HG03378 (cell line): ENCODE data around the gene CTNNBL1.
"Not testable (repeated sequence)": the region's sequence is repeated elsewhere in the genome, so short reads cannot be mapped to it uniquely, and the experiment has no call there.

Source experiments
- ATAC-seq: cut with Tn5 transposase; IDR thresholded peaks from one replicate; pipeline ENCODE4 v1.9.1; 2021; ENCODE audit warnings: mild to moderate bottlenecking, moderate library complexity; ENCODE audit not compliant: unreplicated experiment

The CTNNBL1 gene

DNA sequence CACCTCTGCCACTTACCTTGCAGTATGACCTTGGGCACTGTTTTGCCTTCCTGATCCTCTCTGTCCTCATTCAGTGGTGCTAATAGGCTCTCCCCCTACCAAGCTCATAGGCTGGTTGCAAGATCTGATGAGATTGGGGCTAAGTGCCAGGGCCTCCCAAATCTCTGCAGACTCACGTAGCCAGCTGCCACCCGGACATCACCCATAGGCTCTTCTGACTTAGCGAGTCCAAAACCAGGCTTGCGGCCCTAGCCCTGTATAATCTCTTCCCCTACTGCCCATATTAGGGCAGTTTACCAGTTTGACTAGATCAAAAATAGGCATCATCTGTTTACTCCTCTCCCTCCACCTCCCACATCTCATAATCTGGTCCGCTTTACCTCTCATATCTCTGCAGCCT, 154.9 kb downstream of the CTNNBL1 start:
- ATAC-seq, result no peak

- ATAC-seq, result no peak
Observed at GRCh38 chr20:37849156-37849555, 155.3 kb downstream of the CTNNBL1 start.

- ATAC-seq, result no peak
Observed at GRCh38 chr20:37849566-37849965, 155.7 kb downstream of the CTNNBL1 start.

DNA sequence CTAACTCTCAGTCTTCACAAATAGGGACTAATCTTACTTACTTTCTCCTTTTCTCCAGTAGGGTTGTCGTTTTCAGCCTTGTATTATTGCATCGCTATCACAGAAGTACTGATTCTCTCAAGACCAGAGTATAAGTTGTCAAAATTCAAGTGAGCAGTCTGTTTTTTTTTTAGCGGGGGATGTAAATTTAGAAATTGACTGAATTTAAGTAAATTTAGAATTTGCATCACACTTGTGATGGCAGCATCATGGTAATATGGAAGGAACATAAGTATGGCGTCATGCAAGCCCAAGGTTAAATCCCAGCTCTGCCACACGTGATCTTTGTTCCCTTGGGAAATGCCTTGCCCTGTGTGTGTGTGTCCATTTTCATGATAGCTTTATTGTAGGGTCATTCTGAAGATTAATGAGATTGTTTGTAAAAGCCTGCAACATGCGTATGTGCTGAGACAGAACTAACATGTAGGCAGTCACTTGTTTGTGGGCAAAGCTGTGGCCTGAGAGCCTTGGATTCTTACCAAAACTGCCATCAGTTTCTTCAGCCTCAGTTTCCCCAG, 156.3 kb downstream of the CTNNBL1 start:
- ATAC-seq, result no peak

GRCh38 chr20:37850724-37851355, 157.0 kb downstream of the CTNNBL1 start:
- no peak for ATAC-seq

GRCh38 chr20:37852666-37853065, 158.8 kb downstream of the CTNNBL1 start:
- no peak for ATAC-seq

DNA sequence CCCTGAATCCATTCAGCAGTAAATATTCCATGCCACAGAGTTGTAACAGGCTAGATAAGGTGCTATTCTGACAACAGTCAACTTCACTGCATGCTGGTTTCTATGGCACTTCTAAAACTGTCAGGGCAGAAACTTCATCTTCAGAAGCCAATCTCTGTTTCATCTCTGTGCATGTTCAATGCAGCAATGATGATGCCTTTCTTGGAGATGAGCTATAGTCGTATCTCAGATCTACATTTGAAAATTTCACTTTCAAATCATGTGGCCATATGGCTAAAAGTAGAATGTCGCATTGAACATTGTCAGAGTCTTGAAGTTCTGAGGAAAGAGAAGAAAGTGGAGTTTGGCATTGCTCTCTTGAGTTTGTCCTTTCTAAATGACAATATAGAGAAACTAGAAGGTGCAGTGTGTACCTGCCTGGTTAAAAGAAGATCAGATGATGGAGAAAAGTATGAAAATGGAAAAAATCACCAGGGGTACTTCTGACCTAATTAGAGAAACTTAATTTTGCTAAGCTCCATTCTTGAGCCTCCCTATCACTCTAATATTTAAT, 160.1 kb downstream of the CTNNBL1 start:
- ATAC-seq, result peak; percentile 70

- not testable (repeated sequence) for ATAC-seq
Observed at GRCh38 chr20:37856034-37856433, 162.2 kb downstream of the CTNNBL1 start.

DNA sequence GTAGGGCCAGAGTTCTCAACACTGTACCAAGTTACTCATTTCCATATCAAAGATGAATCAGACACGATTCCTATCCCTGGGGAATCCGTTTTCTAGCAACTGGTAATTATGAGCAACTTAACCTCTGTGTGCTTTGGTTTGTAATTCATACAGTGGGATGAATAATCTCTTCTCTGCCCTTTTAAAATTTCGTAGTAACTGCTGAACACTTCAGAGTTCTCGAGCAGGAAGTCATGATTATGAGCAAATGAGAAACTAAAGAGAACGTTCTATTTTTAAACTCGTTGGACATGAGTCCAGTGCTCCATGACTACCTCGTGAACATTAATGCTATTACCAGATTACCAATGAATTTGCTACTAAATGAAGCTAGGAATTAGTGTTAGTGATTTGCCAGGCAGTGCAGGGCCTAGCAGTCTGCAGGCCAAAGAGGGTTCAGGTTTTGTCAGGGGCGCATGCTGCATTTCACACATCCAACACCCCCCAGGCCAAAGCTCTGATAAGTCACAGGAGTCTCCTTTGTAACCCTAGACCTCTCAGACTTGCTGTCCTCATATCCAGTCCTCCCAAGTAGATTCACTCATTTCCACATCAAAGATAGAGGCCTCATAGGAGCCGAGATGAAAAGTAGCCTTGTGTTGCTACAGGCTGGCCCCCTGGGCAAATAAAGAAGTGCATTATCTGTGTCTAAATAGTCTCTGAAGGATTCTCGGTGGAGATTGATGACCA, 163.3 kb downstream of the CTNNBL1 start:
- no peak for ATAC-seq

DNA sequence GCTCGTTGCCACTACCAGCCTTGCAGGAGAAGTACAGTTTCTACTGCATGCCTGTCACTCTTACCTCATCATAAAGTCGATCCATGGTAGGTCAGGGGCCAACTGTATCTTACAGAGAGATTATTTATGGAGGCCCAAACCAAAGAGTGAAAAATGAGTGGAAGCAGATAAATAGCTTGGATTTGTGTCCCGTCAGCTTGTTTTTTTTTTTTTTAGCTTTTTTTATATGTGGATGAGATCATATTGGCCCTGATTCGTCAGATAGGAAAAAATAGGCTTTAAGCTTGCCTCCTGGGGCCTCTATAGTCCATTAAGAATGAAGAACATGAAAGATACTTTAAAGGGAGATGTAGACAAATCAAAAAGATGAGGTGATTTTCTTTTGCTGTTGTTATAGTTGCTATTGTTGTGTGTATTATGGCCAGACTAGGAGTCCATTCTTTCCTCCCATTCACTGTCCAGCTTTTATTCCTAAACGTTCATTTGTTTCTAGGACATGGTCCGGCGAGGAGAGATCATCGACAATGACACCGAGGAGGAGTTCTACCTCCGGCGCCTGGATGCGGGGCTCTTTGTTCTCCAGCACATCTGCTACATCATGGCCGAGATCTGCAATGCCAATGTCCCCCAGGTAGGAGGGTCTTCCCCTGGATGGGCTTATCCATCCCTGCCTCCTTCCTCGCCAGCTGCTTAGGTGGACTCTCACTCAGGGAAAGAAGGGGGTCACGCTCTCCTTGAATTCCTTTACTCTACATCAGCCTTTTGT, 165.8 kb downstream of the CTNNBL1 start:
- no peak for ATAC-seq

DNA sequence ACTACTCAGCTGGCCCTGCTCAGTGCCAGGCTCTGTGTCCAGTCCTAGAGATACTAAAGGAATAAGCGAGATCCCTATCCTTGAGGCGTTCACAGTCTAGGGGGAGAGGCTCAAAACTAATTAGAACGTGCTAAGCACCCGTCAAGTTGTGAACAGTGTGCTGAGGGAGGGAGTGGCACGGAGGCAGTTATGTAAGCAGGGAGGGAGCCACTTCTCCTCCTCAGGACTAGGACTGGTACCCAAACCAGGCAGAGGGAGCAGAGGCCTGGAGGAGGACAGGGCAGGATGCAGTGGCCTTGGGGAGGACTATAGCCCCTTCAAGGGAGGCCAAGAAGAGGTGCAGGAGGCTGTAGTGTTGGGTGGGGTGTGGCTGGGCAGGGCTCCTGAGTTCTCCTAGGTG, 169.5 kb downstream of the CTNNBL1 start:
- no peak for ATAC-seq

DNA sequence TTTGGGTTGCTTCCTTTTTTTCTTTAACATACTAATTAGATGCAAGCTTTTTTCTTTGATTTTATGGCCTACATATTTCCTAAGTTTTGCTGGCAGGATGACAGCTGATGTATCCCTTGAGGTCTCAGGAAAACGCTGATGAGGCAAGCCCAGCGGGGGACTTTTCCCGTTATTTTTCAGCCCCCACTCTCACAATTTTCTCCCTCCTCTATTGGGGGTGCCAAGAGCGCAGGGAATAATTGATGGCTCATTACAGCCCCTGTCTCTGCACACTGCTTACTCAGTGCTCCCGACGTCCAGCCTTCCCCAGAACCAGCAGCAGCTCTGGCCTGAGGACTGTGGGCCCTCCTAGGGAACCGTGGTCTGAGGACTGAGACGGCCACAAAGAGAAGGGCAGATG, 170.5 kb downstream of the CTNNBL1 start:
- ATAC-seq, result no peak

DNA sequence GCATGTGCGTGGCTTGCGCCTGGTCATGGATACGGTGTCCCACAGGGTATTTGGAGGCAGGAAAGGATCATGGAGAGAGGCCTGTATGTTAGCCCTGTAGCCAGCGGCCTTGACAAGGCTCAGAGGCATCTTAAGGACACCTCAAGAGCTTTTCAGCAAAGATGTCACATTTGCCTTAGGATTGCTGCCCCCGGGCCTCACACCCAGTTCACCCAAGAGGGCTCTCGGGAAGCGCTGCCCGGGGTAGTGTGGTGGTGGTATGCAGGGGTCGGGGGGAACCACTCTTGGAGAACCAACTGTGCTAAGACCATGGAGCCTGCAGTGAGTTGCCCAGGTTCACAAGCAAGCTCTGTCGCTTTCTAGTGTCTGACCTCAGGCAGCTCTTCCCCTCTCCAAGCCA, 172.2 kb downstream of the CTNNBL1 start:
- ATAC-seq, result no peak

- ATAC-seq, result no peak
Observed at GRCh38 chr20:37867289-37868195, 173.7 kb downstream of the CTNNBL1 start.

GRCh38 chr20:37868851-37869333, 175.1 kb downstream of the CTNNBL1 start:
- no peak for ATAC-seq

- no peak for ATAC-seq
Observed at GRCh38 chr20:37869334-37869861, 175.6 kb downstream of the CTNNBL1 start.

- ATAC-seq, result no peak
Observed at GRCh38 chr20:37870294-37870693, 176.5 kb downstream of the CTNNBL1 start.

GRCh38 chr20:37871751-37872150, 177.9 kb downstream of the CTNNBL1 start:
- no peak for ATAC-seq

GRCh38 chr20:37872161-37872560, 178.3 kb downstream of the CTNNBL1 start:
- no peak for ATAC-seq

DNA sequence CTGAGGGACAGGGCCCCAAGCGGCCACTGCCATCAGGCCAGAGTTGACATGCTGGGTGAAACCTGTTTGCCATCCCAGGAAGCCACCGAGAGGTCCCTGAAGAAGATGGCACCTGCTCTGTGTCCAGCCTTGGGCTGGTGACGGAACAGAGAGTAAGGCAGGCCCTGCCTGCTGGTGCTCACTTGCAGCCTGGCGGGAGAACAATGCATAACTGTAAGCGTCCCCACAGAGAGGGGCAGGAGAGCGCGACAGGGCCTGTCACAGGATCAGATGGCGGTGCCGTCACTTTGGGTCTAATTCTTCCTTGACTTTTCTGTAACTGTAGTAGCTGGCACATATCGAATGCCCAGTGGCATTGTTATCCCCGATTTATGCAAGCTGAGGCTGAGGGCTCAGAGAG, 180.1 kb downstream of the CTNNBL1 start:
- no peak for ATAC-seq
